ENCODE results near the gene ODC1. TPM values are rescaled to one million over a fixed set of nuclear protein-coding genes. Genes with fewer than 3 reads are reported as not detected.

Gene ODC1
- total RNA-seq, 1 donor: 129 TPM

DNA sequence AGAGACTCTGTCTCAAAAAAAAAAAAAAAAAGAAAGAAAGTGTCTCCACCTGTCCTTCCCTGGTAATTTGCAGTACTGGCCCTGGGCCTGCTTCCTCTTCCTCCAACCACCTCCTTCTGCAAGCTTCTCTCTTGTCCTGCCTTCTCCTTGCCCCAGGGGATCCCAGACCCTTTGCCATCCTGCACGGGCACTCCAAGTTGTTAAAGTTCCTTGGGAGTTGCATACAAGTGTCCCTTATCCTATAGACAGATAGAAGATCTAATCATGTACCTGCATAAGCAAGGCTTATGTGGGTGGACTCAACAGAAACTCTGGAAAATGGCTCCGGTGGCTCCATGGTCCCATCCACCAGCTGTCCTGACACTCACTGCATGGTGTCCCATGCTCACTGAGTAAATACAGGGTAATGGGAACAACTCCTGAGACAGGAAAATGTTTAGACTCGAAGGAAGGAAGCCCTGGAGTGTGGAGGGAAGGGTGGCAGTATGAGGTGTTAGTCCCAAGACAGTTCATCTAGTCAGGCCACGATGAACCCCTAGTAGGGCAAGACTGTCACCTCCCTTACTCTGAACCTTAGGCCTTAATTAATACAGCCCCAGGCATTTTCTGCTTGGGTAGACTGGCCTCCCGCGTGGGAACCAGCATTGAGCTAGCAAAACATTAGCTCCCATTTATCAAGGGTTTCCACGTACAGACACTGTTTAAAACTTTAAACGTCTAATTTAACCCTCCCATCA is 17.1 kb downstream of the ODC1 start:
- no peak for DNase-seq (ENCODE audit: low read depth)
- TF ChIP-seq, protein P1, sequence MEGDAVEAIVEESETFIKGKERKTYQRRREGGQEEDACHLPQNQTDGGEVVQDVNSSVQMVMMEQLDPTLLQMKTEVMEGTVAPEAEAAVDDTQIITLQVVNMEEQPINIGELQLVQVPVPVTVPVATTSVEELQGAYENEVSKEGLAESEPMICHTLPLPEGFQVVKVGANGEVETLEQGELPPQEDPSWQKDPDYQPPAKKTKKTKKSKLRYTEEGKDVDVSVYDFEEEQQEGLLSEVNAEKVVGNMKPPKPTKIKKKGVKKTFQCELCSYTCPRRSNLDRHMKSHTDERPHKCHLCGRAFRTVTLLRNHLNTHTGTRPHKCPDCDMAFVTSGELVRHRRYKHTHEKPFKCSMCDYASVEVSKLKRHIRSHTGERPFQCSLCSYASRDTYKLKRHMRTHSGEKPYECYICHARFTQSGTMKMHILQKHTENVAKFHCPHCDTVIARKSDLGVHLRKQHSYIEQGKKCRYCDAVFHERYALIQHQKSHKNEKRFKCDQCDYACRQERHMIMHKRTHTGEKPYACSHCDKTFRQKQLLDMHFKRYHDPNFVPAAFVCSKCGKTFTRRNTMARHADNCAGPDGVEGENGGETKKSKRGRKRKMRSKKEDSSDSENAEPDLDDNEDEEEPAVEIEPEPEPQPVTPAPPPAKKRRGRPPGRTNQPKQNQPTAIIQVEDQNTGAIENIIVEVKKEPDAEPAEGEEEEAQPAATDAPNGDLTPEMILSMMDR (IDR thresholded peaks at IDR 0.05; ENCODE audit: insufficient read depth, low read length): no peak
- H3K4me3 ChIP-seq (ENCODE audit: low read depth, low read length): no peak overlapping the region

DNA sequence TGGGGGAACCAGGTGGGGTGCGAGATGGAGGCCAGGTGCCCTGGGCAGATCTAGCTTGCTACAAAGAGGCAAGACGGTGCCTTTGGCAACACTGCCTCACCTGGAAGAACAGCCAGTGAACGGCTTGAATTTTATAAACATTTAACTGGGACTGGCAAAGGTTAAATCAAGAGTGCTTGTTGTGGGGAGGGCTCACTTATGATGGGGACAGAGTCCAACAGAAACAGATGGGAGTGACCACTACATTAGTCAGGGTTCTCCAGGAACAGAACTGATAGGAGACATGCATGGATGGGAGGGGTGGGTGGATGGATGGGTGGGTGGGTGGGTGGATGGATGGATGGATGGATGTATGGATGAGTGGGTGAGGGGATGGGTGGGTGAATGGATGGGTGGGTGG is 19.2 kb downstream of the ODC1 start:
- TF ChIP-seq, protein P1 (IDR thresholded peaks at IDR 0.05; ENCODE audit: insufficient read depth, low read length): no peak
- no peak overlapping the region for H3K4me3 ChIP-seq (ENCODE audit: low read depth, low read length)
- no peak for DNase-seq (ENCODE audit: low read depth)

DNA sequence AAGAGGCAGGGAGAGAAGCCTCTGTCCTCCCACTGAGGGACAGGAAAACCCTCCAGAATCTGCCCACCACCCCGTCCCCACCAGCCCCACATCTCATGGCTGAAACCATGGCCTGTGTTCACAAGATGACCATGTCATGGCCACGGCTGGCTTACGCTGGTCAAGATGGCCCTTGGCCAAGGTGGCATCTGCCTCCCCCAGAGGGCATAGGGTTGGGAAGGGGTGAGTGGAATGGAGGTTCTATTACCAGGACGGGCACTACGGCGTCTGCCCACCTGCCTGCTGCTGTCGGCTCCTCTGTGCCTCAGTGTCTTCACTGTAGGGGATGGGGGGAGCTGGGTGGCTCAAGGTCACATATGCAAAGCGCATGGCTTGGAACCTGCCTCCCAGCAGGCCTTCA is 19.8 kb downstream of the ODC1 start:
- TF ChIP-seq, protein P1 (IDR thresholded peaks at IDR 0.05; ENCODE audit: insufficient read depth, low read length): no peak
- H3K4me3 ChIP-seq (ENCODE audit: low read depth, low read length): no peak overlapping the region
- no peak for DNase-seq (ENCODE audit: low read depth)

DNA sequence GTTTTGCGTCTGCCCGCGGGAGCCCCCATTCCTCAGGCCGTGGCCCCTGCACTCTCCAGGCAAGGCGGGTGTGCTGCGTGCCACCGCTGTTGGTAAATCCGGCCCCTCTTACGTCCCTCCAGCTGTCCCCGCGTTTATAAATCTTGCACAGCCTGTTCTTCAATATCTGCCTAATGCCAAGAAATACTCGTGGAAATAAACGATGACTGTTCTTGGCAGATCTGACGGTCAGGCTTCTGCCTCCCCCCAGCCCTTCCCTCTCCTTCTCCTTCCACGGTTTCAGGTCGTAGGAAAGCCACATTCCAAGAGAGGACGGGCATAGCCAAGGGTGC is 20.5 kb downstream of the ODC1 start:
- TF ChIP-seq, protein P1 (IDR thresholded peaks at IDR 0.05; ENCODE audit: insufficient read depth, low read length): no peak
- H3K4me3 ChIP-seq (ENCODE audit: low read depth, low read length): no peak overlapping the region
- no peak for DNase-seq (ENCODE audit: low read depth)

DNA sequence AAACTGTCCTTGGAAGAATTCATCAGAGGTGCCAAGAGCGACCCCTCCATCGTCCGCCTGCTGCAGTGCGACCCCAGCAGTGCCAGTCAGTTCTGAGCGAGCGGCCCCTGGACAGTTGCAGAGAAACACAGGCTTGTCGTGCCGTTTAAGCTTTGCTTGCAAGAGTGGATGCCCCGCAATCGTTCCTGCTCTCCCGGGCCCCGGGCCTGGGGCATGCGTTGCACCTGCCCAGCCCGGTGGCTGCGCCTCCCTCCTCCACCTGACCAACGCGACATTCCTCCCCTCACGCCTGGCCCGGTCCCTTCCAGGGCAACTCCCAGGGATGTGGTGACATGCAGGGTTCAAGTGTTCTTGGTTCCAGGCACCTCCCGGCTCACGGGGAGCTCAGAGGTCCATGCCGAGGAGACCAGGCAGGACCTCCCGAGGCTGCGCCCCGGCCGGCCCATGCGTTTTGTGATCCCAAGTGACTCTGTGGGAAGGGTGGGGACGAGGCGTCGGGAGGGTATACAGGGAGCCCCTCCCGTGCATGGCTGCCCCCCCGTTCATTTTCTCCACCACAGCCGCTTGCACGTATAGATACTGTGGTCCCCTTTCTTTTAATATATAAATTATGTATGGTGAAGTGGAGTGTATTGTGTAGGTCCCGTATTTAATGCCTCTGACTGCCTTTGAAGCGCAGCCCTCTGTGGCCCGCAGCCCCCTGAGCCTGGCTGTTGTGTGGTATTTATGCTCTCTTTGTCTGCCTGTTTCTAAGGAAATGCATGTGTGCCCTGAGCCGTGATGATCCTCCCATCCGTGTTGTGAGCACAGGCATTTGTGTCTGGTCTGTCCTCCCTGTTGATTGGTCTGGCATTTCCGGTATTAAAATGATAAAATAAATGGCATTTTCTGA is 21.2 kb downstream of the ODC1 start:
- no peak overlapping the region for H3K4me3 ChIP-seq (ENCODE audit: low read depth, low read length)
- TF ChIP-seq, protein P1 (IDR thresholded peaks at IDR 0.05; ENCODE audit: insufficient read depth, low read length): no peak
- DNase-seq (ENCODE audit: low read depth): no peak

DNA sequence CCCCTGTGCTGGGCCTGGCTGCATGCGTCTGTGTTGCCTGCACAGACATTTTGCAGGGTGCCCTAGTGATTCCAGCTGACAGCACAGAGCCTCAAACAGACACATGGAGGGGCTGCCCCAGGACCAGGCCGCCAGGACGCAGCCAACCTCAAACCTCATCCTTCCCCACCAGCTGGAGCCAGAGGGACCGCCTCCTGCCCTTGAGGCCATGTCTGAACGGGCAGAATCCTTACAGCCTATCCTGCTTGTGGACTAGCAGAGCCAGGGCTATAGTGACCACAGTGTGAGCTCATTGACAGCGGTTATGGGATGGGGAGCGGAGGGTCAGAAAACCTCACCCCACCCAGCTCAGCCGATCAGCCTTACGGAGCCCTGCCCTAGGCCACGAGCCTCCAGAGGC is 22.4 kb downstream of the ODC1 start:
- TF ChIP-seq, protein P1 (IDR thresholded peaks at IDR 0.05; ENCODE audit: insufficient read depth, low read length): no peak
- H3K4me3 ChIP-seq (ENCODE audit: low read depth, low read length): no peak overlapping the region
- no peak for DNase-seq (ENCODE audit: low read depth)

Measured in fibroblast of the aortic adventitia (primary cell).